DMS53 treated with DMSO at 0.1 percent for 48 hours (cell line): ENCODE results near the gene EXOC4.
A peak's percentile ranks its signal among the peaks of the same experiment; 100 is the strongest.
"Not testable (repeated sequence)": the region's sequence is repeated elsewhere in the genome, so short reads cannot be mapped to it uniquely, and the experiment has no call there.

Experiments
- DNase-seq: peaks from one replicate; lab custom pipeline; 2025; ENCODE audit not compliant: unreplicated experiment; lab: John Stamatoyannopoulos, UW

EXOC4 gene

GRCh38 chr7:134056816-134057215 is 803.9 kb downstream of the EXOC4 start:
- no peak for DNase-seq

DNA sequence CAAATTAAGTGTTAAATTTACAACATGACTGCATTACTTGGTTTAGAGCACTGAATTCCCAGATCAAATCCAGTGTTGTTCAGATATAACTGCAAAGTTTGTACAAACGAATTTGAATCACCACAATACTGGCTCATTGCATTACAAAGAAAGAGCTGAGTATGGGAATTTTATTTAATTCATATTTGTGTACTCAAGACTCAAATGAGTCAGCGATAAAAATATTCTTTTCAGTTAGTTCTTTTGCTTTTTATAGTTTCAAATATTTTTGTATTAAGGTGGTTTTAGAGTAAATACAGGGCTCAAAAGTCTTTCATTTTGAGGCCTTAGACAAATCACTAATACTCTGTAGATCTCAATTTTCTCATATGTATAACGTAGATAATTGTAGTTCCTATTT is 805.6 kb downstream of the EXOC4 start:
- DNase-seq, result no peak

- no peak for DNase-seq
Observed at GRCh38 chr7:134058980-134059379, 806.1 kb downstream of the EXOC4 start.

- DNase-seq, result peak; percentile 26
Observed at GRCh38 chr7:134059921-134060320, 807.0 kb downstream of the EXOC4 start.

DNA sequence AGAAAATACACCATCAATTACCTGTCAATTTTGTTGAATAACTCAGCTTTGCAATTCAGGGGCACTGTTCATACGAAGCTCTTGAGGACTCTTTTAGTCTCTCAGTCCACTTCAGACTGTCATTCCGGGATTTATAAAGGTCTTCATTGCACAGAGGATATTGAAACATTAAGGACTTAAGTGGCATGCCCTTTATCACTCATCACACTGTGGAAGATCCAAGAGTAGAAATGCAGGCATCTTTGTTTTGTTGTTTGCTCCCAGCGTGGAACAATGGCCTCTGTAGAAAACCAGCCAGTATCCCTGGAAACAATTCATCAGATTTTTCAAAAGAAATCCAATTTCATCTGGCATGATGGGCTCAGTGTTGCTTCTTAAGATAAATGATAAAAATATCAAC is 808.0 kb downstream of the EXOC4 start:
- DNase-seq, result no peak

DNA sequence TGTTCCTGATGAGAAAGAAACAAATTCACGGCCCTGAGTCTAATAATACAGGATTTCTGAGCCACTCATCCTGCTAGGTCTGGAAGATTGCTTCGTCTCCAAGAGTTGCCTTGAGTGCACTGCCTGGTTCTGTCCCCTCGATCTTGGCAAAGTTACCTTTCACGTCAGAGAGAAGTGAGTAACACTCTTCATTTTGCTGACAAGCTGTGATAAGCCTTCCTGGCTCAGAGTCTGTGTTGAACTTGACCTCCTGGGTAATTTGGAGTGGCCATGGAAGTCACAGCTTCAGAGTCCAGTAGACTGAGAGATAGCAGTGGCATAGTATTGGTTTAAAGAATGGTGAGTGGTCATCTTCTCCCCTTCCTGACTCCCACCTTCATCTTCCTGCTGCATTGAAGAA is 809.6 kb downstream of the EXOC4 start:
- no peak for DNase-seq

- no peak for DNase-seq
Observed at GRCh38 chr7:134065415-134065814, 812.5 kb downstream of the EXOC4 start.

- no peak for DNase-seq
Observed at GRCh38 chr7:134067164-134067563, 814.3 kb downstream of the EXOC4 start.

GRCh38 chr7:134068670-134069069 is 815.8 kb downstream of the EXOC4 start:
- no peak for DNase-seq

- DNase-seq, result no peak
Observed at GRCh38 chr7:134069187-134069586, 816.3 kb downstream of the EXOC4 start.

DNA sequence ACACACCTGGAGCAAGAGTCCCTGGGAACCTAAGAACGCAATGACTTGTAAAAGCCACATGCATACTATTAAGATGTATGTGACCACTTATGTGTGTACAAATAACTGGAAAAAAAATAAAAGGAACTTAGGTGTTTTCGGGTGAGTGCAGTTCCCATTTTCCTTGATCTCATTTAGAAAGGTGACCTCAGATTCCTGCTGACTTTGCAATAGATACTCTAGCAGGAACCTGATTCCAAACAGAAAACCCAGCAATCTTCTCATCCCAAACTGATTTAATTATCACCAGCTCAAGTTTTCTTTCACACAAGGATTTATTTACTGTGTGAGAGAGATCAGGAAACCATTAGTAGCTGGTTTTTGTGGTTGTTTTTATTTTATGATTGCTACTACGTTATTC is 817.8 kb downstream of the EXOC4 start:
- no peak for DNase-seq

GRCh38 chr7:134071355-134072331 is 818.8 kb downstream of the EXOC4 start:
- no peak for DNase-seq

DNA sequence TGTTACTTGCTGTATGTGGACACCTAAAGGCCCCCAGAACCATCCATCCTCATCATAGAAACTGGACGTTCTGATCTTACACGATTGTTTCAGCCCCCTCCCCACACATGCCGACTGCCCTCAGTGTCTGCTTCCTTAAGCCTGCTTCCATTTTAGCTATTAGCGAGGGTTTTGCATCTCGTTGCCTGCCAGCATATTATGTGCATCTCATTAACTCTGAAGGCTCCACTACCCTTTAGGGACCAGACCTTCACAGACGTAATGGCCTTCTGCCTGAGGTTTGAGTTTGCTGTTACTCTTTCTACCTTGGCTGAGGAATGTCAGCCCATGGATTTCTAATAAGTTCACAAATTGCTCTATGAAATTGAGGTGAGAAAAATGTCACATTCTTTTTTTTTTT is 820.4 kb downstream of the EXOC4 start:
- DNase-seq, result no peak

GRCh38 chr7:134075799-134076198 is 822.9 kb downstream of the EXOC4 start:
- DNase-seq, result no peak

GRCh38 chr7:134077560-134077959 is 824.7 kb downstream of the EXOC4 start:
- not testable (repeated sequence) for DNase-seq

DNA sequence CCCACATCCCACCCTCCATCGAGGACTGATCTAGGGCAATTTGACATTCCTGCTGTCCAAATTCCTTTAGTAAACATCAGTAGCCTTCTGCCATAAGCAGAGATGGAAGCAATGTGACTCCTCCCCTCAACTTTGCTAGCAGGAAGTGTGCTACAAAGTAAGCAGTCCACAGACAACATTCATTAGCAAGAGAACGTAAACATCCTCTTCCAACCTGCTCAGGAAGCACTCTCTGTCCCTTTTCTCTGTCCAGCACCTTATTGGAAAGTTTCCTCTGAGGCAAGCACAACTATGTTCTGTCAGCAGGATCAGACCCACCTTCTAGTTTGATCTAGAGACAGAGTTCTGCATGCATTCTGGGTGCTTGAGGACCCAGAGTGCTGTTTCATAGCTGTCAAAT is 826.1 kb downstream of the EXOC4 start:
- peak; percentile 32 for DNase-seq

- DNase-seq, result no peak
Observed at GRCh38 chr7:134081695-134082094, 828.8 kb downstream of the EXOC4 start.

- no peak for DNase-seq
Observed at GRCh38 chr7:134083766-134084487, 831.0 kb downstream of the EXOC4 start.

DNA sequence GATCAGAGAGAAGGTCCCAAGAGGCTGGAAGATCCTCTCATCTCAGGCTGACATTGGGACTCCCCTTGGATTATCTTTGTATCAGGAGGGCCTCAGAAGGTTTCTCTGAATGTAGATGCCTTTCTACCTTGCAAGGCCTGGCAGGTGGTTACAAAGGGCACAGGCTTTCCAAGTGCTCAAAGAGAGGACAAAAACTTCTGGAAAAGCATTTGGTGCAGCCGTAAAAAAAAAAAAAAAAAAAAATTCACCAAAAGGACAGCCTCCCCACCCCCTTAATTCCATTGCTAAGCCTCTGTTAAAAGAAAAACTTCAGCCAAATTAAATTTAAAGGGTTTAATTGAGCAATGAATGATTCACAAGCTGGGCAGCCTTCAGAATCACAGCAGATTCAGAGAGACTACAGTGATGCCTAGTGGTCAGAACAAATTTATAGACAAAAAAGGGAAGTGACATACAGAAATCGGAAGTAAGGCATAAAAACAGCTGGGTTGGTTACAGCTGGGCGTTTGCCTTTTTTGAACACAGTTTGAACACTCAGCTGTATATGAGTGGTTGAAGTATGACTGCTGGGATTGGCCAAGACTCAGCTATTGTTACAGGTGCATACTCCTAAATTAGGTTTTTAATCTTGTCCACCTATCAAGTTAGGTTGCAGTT is 831.7 kb downstream of the EXOC4 start:
- no peak for DNase-seq

DNA sequence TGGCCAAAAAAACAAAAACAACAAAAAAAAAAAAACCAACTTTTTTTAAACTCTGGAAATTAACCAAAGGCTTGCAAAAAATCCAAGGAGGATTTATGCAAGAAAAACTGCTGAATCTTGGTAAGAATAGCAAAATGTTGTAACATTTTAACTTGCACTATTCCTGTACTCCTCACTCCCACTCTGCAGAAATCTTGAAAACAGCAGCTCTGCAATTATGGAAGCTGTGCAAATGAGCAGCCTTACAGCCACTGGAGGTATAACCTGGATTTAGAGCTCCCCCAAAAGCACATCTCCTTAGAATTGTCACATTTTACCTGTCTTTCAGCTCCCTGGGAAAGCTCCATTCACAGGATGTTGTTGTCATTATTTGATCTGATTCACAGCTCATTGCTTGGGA is 832.4 kb downstream of the EXOC4 start:
- no peak for DNase-seq

GRCh38 chr7:134086998-134087735 is 834.3 kb downstream of the EXOC4 start:
- DNase-seq, result no peak
